PC-3 (cell line): Measurements from ENCODE around the gene NUB1.

Experiments
- CTCF ChIP-seq: fragments of 300-600 bp; sonication (generic); conservative IDR thresholded peaks from 2 replicates; pipeline ENCODE4 v1.5.1; 2017; ENCODE audit warnings: antibody characterized with exemption, low read depth, mild to moderate bottlenecking, low read length
- EZH2 ChIP-seq: fragments of 300-600 bp; sonication (generic); IDR thresholded peaks from one replicate; pipeline ENCODE4 v1.6.1; 2017; ENCODE audit warnings: antibody characterized with exemption, mild to moderate bottlenecking, low read length; ENCODE audit not compliant: unreplicated experiment

- TF ChIP-seq CTCF = no peak
- no peak for TF ChIP-seq EZH2
Observed at GRCh38 chr7:151400626-151401315, 59.2 kb downstream of the NUB1 start.
